H54 (cell line): ENCODE measurements around the gene NTN5.
A peak's percentile ranks its signal among the peaks of the same experiment; 100 is the strongest.
"Not testable (repeated sequence)": the region's sequence is repeated elsewhere in the genome, so short reads cannot be mapped to it uniquely, and the experiment has no call there.

Experiments used
- DNase-seq: peaks from one replicate; pipeline ENCODE4 v3.0.0; 2011; ENCODE audit warnings: low spot score, mixed read lengths; ENCODE audit not compliant: insufficient read length
- FAIRE-seq: peaks from 3 replicates; lab custom pipeline; 2011; peaks lifted over from hg19 to GRCh38; lab: Jason Lieb, UNC
- POLR2A ChIP-seq: IDR thresholded peaks from 2 replicates; pipeline ENCODE4 v1.6.1; 2011; ENCODE audit warnings: low read depth, mild to moderate bottlenecking, low read length

Gene NTN5

DNA sequence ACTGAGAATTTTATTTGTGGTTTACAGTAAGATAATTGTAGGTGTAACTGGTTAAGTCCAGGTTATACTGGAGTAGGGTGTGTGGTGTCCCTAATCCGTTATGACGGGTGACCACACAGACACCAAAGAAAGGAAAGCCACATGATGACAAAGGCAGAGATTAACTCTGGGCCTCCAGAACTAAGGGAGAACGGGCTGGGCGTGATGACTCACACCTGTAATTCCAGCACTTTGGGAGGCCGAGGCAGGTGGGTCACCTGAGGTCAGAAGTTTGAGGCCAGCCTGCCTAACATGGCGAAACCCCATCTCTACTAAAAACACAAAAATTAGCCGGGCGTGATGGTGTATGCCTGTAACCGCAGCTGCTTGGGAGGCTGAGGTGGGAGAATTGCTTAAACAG lies 12.8 kb upstream of the NTN5 start:
- TF ChIP-seq POLR2A = no peak
- DNase-seq (no peak), FAIRE-seq (no peak)

DNA sequence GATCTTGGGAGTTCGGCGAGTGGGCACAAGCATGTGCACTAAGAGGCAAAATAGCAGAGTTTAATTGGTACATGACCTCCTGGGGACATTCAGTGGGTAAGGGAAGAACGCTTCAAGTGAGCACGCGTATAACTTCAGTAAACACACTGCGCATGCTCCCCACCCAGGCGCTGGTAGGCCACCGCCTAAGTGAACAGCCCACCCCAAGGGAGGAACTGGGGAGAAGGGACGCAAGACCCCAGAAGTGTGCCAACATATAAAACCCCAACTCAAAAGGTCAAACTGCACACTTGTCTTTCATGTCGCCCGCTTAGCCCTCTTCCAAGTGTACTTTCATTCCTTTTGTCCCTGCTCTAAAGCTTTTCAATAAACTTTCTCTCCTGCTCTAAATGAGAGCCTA lies 10.5 kb upstream of the NTN5 start:
- FAIRE-seq = no peak
- no peak for TF ChIP-seq POLR2A
- DNase-seq = no peak

DNA sequence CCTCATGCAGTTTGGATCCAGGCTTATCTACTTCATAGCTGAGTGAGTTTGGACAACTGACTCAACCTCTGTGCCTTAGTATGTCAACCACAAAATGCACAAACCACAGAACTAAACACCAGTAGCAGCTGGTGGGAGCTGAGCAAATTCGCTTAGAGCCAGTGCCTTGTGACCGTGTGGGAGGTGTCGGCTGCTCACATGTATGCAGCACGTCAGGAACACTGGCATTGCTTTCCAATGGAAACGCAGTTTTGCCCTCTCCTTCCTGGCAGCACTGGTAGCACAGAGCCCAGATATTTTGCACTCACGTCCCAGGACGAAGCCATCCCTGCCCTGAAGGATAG lies 8.3 kb upstream of the NTN5 start:
- no peak for TF ChIP-seq POLR2A
- peak; percentile 45 for DNase-seq
- no peak for FAIRE-seq

DNA sequence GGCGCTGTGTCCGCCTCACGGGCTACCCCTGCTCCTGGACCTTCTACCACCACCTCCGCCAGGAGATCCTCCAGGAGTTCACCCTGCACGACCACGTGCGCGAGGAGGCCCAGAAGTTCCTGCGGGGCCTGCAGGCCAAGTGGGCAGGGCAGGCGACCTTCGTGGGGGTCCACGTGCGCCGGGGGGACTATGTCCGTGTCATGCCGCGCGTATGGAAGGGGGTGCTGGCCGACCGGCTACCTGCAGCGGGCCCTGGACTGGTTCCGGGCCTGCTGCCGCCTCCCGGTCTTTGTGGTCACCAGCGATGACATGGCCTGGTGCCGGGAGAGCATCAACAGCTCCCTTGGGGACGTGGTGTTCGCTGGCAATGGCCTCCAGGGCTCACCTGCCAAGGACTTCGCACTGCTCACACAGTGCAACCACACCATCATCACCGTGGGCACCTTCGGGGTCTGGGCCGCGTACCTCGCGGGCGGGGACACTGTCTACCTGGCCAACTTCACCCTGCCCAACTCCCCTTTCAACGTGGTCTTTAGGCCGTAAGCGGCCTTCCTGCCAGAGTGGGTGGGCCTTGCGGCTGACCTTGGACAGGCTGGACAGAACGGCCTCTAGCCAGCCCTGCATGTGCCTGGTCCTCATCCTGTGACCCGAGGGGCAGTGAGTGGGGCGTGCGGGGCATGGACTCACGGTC lies 7.8 kb upstream of the NTN5 start:
- TF ChIP-seq POLR2A = no peak
- no peak for FAIRE-seq
- DNase-seq = no peak

DNA sequence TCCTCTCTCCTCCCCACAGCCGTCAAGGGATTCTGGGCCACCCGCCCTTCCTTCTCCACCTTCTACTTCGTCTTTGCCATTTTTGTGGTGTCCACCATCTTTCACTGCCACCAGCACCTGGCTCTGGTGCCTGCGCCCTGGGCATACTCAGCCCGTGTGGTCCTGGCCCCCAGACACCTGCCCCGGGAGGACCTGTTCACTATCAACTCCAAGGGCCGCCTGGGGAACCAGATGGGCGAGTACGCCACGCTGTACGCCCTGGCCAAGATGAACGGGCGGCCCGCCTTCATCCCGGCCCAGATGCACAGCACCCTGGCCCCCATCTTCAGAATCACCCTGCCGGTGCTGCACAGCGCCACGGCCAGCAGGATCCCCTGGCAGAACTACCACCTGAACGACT lies 7.2 kb upstream of the NTN5 start:
- not testable (repeated sequence) for FAIRE-seq, DNase-seq

DNA sequence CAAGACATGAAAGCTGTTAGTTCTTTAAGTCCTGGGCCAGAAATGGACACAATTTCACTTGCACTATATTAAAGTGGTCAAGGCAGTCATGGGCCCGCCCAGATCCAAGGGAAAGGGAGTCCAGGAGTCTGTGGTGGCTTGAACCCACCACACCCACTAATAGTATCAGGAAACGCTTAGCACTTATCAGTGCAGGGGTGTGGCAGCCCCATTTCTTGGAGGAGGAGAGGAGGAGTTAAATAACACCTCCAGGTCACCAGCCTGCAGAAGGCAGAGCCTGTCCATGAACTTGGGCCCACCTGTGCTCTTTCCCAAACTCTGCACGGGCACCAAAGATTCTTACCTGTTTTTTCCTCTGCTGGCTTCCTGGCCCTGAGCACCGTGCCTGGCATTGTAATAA lies 5.4 kb upstream of the NTN5 start:
- FAIRE-seq = no peak

DNA sequence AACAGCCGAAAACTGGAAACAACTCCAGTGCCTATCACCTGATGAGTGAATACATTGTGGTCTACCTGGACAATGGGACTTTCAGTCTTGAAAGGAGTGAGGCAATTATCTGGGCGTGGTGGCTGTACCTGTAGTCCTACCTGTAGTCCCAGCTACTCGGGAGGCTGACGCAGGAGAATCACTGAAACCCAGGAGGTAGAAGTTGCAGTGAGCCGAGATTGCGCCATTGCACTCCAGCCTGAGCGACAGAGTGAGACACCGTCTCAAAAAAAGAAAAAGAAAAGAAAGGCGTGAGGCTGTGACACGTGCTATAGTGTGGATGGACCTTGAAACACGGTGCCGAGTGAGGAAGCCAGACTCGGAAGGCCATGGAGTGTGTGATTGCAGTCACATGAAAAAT lies 4.1 kb upstream of the NTN5 start:
- DNase-seq = no peak
- FAIRE-seq = no peak
- TF ChIP-seq POLR2A = no peak

More for the DNA sequence above, 5.4 kb upstream of the NTN5 start:
- TF ChIP-seq POLR2A = no peak
- DNase-seq = no peak

DNA sequence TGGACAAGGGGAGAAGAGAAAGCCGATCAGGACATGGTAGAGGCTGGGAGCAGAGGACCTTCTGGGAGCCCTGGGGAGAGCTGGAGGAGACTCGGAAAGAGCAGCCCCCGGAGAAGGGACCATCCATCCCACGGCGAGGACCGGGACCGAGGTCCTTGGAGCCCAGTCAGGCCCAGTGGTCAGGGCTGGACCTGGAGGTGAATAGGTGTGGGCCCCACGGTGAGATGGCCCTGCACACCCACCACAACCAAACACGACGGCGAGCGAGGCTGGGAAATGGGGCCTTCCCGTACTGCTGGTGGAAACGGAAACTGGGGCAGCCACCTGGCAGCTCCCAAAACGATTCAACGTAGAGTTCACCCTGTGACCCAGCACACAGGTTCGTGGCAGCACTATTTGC lies 3.7 kb upstream of the NTN5 start:
- FAIRE-seq = no peak

DNA sequence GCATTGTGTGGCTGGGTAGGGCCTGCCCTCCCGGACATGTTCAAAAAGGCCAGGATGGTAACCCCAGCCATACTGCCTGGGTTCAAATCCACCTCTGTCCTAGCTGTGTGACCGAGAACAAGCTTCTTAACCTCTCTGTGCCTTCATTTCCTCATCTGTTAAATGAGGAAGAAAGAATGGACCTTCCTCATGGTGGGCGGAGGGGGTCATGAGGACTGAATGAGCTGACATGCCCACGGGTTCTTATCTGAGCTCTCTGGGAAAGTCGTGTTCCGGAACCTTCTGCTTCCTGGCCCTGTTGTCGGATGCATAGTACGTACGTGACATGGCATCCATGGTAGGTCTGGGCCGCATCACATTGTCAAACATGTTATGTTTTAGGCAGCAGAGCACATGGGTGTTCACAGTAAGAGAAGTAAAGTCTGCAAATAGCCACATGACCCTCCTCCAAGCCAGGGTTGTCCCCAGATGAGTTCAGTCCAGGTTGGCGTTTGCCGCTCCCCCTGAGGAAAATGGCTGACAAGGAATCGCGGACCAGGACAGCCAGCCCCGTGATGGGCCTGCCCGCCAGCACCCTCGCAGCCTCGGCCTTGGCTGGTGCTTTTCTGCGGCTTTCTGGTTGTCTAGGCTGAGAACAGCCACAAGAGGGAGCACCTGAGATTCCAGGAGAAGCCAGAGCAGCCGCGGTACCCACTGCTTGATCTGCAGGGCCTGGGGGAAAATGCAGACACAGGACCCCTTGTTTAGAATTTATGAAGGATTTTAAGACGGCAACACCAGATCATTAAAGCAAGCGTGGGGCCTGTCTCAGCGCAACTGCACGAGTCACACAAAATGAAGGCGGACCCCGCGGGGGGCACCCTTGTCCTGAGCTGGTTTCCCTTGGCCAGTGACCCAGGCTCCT lies 2.4 kb upstream of the NTN5 start:
- no peak for TF ChIP-seq POLR2A
- DNase-seq = peak; percentile 85
- FAIRE-seq = peak; percentile 15

More for the DNA sequence above, 3.7 kb upstream of the NTN5 start:
- DNase-seq = no peak
- TF ChIP-seq POLR2A = no peak

DNA sequence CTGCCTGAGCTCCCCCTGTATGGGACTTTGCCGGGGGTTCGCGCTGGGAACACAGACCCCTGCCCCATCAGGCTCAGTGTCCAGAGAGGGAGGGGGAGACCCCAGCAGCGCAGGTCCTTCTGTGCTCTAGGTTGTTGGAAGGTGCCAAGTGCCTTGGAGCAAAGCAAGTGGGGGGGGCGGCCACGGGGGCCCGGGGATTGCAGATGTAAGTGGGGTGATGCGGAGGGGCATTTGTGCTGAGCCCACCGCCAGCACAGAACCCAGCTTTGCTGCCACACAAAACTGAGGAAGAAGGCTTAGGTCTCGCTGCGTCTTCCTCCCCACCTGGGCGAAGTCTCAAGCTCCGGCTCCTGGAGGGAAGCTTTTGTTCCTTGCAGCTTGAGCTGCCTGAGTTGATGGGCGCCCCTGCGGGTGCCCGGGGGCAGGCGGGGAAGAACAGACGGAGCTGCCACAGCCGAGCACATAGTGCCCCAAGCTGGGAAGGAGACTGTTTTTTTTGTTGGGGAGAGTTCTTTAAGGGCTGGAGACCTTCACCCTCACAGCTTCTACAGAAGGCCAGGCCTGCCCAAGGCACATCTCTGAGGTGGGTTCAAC lies 1.5 kb upstream of the NTN5 start:
- DNase-seq = no peak
- TF ChIP-seq POLR2A = no peak
- no peak for FAIRE-seq

DNA sequence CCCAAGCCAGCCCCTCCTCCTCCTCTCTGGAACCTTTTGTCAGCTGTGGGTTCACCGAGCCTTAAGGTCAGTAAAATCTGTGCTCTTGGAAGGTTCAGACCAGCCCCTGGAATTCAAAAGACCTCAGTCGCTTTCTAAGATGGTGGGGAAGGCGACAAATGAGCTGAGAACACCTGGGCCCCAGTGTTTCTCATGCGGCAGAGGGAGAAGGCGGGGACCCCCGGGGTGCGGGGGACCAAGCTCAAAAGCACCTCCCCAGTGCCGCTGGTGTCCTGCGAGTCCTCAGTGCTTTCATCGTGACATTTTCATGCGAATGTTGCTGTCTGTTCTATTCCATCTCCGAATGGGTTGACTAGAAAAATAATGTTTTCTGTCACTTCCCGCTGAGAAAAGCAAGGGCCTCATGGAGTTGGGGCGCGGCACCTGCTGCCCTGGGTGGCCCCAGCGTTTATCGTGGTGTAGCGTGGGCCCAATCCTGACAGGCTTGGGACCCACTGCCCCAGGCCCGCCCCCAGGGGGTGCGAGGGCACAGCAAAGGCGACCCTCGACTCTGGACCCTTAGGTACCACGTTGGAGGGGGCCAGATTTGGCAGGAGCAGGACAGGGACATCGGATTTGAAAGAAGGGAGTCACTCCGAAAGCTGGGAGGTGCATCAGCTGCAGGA lies 751 bp upstream of the NTN5 start:
- TF ChIP-seq POLR2A = no peak
- DNase-seq (no peak), FAIRE-seq (no peak)

DNA sequence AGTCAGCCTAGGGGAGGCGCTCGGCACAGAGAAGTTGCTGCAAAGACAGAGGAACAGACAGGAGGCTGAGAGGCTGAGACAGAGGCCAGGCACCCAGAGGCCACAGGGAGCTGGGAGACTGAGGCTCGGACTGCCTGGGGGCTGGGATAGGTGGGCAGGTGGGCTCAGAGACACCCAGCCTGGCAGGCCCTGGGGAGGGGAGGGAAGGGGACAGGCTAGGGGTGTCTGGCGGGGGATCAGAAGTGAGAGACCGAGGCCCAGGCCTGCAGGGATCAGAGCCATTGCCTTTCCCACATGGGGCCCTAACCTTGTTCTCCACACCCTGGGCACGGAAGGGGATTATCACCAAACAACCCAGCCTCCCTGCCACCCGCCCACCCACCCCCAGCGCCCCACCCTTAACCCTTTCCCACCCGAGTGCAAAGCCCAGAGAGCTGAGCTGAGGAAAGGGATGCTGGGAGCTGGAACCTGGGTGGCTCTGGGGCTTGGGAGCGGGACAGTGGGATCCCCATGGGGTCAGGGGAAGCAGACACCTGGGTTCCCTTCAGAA lies 1.3 kb downstream of the NTN5 start:
- TF ChIP-seq POLR2A = no peak
- DNase-seq (no peak), FAIRE-seq (no peak)

DNA sequence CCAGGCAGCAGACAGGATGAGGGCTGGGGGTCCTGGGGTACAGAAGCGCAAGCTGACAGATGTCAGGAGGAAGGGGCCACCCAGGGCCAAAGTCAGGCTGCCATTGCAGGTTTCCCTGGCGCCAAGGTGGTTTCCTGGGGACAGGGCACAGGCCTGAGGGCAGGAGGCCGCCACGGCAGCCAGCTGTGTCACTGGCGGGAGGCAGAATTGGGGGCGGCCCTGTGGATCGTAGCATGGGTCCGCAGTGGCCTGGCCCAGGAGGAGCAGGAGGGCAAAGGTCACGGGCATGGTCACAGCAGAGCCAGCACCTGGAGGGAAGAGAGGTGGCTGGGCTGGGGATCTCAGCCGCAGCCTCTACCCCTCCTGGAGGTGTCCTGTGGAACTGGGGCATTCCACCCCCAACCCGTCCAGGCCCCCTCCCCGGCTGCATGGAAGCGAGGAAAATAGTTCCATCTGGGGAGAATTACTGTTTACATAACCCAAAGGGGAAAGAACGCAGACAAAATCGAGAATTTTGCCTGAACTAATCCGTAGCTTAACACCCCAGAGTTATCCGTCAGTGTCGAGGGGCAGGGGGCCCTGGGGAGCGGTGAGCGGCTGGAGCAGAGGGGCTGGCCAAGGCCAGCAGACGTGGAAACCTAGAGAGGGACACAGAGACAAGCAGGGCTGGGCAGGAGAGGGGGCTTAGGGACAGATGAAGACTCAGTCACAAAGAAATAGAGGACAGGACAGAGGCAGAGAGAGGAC lies 1.9 kb downstream of the NTN5 start:
- DNase-seq (no peak), FAIRE-seq (no peak)
- TF ChIP-seq POLR2A = no peak
